GM18502 (cell line): ENCODE results near the gene SRRM3.
A peak's percentile ranks its signal among the peaks of the same experiment; 100 is the strongest.
"Not testable (repeated sequence)": the region's sequence is repeated elsewhere in the genome, so short reads cannot be mapped to it uniquely, and the experiment has no call there.

ENCODE experiments used
- ATAC-seq: cut with Tn5 transposase; IDR thresholded peaks from one replicate; pipeline ENCODE4 v1.9.1; 2021; ENCODE audit warnings: mild to moderate bottlenecking; ENCODE audit not compliant: unreplicated experiment, poor library complexity

SRRM3 gene

DNA sequence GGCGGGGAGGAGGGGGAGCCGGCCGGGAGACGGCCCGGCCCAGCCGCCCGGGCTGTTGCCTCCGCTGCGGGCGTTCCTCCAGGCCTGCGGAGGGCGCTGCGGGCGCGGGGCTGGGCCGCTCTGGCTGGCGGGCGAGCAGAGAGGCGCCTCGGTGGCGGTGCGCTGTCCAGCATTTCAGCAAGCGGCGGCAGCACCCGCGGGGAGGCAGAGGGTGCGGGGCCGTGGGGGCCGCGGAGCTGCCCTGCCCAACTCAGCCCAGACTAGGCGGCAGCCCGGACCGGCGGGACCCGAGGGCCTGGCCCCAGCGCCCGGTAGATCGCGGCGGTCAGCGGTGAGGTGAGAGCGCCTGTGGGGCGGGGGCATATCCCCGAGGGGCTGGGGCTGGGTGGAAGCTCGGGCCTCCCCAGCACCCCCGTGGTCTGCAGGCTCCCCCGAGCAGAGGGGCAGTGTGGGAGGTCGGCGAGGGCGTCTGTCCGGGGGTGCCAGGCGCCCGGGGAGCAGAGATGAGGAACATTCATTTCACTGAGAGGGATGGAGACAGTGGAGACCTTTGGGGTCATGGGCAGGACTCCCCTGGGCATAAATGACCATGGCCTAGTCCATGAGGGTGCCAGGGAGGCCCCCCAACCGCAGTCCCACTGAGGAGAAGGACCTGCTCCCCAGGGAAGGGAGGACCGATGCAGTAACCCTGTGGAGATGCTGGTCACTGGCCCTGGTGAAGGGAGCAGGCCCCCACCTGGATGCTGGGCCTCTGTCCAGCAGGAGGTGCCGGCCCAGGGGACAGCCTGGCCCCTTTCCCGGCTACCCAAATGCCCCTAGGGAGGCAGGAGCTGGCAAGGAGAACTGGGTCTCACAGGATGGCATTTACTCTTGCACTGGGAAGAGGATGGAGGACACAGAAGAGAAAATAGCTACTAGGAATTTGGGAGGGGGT lies at the start of gene SRRM3:
TSS of gene SRRM3 (plus strand) at position 165 of the 934 bp plus-strand sequence. CDS start 33,171 bp downstream, outside the sequence.
- peak; percentile 58 for ATAC-seq

DNA sequence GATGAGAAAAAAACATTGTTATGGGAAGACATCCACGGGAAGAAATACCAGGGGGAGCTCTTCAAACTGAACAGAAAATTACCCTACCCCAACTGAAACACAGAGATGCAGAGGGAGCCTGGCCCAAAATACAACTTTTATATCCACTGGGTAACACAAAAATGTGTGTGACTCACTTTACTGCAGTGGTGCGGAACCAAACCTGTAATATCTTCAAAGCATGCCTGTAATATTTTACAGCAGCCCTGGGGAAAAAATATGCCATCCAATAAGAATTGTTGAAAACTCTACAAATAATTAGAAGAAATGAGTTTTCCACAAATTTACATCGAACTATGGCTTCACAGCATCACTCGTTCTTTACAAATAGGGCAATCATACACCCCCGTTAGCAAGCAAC lies 49.8 kb upstream of the SRRM3 start:
- ATAC-seq, result no peak

DNA sequence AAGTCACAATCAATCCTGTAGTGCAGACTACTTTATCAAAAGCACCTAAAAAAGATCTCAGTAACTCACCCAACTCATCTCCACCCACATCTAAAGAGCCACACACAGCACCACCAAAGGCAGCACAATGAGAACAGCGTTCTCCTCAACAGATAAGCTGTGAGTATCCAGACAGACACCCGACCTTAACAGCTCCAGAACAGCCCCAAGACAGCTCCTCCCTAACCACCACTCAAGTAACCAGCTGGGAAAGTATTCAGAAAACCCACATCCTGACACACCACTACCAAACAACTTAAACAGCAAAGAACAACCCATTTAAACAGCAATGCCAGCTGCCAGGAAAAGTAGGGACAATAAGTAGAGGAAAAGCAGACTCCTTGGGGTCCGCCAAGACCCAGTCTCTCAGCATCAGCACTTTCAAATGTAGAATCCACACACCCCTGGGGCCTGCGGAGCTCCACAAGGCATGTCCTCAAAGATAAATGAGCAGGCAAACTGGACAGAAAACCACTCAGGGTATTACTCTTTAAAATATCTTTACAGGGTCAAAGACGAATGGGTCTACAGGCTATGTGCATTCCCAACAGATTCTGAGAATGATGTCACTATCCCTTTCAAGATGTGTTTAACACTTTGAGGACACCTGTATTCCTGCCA lies 48.0 kb upstream of the SRRM3 start:
- ATAC-seq, result not testable (repeated sequence)

- no peak for ATAC-seq
Measured at GRCh38 chr7:76155938-76156337, 45.8 kb upstream of the SRRM3 start.

- not testable (repeated sequence) for ATAC-seq
Measured at GRCh38 chr7:76156992-76157685, 44.6 kb upstream of the SRRM3 start.

GRCh38 chr7:76158416-76158815 lies 43.3 kb upstream of the SRRM3 start:
- not testable (repeated sequence) for ATAC-seq

- not testable (repeated sequence) for ATAC-seq
Measured at GRCh38 chr7:76162416-76163170, 39.1 kb upstream of the SRRM3 start.

DNA sequence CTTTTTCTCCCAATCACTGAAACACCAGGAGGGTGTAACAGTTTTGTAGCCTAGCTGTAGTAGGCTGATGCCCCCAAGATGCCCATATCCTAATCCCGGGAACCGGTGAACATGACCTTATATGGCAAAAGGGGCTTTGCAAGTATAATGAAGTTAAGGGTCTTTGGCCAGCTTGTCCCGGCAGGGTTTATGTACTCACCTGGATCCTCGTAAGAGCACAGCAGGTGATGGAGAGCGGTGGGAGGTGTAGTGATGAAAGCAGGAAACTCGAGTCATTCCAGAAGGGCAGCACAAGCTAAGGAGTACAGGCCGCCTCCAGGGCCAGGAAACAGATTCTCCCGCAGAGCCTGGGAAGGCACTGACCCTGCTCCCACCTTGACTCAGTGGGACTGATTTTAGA lies 37.9 kb upstream of the SRRM3 start:
- ATAC-seq, result not testable (repeated sequence)

DNA sequence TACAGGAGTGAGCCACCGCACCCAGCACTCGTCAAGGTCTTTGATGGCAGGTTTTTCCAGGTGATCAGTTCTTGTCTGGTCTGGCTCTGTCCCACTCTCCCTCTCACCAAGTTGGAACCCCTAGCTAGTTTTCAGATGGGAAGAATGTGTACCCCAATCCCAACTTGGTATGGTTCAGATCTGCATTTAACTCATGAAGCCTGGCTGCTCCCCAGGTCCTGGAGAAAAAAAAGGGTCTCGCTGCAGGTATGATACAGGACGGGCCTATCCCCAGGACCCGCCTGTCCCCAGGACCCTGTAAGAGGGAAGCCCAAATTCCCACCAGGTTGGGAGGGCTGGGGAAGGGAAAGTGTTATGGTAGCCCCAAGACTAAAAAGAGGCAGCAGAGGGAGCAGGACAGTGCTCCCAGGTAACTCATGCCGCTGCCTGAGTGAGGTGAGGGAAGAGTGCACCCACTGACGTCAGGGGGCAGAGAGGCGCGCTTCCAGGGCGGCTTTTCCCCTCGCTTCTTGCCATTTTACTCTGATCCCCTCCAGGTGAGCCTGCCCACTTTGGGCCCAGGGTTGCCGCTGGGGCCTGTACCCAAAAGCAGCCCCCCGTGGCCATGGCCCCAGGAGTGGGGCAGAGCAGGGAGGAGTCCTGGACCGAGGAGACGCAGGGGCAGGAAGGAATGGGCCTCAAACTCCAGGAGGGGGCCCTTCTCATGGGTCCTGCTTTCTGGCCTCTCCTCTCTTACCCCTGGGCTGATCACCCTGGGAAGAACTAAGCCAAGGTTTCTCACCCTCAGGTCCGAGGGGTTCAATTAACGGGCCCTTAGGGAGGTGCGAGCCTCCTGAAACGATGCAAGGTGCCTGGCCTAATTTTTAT lies 36.4 kb upstream of the SRRM3 start:
- no peak for ATAC-seq

- peak; percentile 1 for ATAC-seq
Measured at GRCh38 chr7:76165973-76166403, 35.7 kb upstream of the SRRM3 start.

GRCh38 chr7:76166404-76167255 lies 35.1 kb upstream of the SRRM3 start:
- ATAC-seq, result peak; percentile 90

DNA sequence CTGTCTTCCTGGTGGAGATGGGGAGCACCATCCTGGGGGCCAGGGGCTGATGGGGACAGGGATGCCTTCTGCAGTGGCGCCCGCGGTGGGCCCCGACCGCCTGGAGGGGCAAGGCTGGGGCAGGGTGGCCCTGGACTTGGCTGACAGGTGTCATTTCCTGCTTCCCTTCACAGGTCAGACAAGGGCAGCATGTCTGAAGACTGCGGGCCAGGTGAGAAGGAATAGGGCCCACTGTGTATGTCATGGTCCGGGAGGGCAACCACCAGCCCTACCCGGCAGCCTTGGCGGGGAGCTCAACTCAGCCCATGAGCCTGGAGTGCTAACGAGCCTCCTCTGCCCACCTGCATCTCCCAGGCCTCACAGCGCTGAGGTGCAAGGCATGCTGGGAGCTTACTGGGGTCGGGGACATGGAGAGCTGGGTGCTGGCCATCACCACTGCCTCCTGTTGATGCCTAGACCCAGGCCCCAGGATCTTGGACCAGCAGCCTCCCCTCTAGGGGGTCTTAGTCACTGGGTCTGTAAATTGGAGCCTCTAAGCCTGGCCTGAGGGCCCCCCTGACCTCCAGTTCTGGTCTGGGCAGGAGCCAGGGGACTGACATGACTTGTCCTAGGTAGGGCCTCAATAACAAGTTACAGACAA lies 28.0 kb upstream of the SRRM3 start:
- no peak for ATAC-seq

- not testable (repeated sequence) for ATAC-seq
Measured at GRCh38 chr7:76176951-76177350, 24.7 kb upstream of the SRRM3 start.

- no peak for ATAC-seq
Measured at GRCh38 chr7:76179686-76180085, 22.0 kb upstream of the SRRM3 start.

GRCh38 chr7:76182225-76182960 lies 19.3 kb upstream of the SRRM3 start:
- no peak for ATAC-seq

GRCh38 chr7:76185187-76185896 lies 16.4 kb upstream of the SRRM3 start:
- ATAC-seq, result no peak
